Mesothelial cell of epicardium (in vitro differentiated cells): ENCODE results near the gene AKT1. TPM values are rescaled to one million over a fixed set of nuclear protein-coding genes. Genes with fewer than 3 reads are reported as not detected.
"Not testable (repeated sequence)": the region's sequence is repeated elsewhere in the genome, so short reads cannot be mapped to it uniquely, and the experiment has no call there.

Experiments
- DNase-seq, 2 experiments: peaks; one replicate each; pipeline ENCODE4 v3.0.0; 2021; ENCODE audit warnings: low spot score in 2 of 2; ENCODE audit not compliant: unreplicated experiment in 2 of 2
- H3K27ac Mint-ChIP-seq: 2 replicates; pipeline ENCODE4 v1.8.0; 2021; ENCODE audit warnings: mixed read lengths
- H3K27me3 Mint-ChIP-seq: 2 replicates; pipeline ENCODE4 v1.8.0; 2021; ENCODE audit warnings: low read depth, mixed read lengths
- H3K36me3 Mint-ChIP-seq: 2 replicates; pipeline ENCODE4 v1.8.0; 2021; ENCODE audit warnings: mixed read lengths
- H3K4me1 Mint-ChIP-seq: 2 replicates; pipeline ENCODE4 v1.8.0; 2021; ENCODE audit warnings: mixed read lengths
- H3K4me3 Mint-ChIP-seq: 2 replicates; pipeline ENCODE4 v1.8.0; 2021; ENCODE audit warnings: mild to moderate bottlenecking, moderate library complexity, mixed read lengths
- H3K9me3 Mint-ChIP-seq: 2 replicates; pipeline ENCODE4 v1.8.0; 2021; ENCODE audit warnings: mixed read lengths
- CTCF ChIP-seq: fragments of 200-600 bp; sonication (generic); IDR thresholded peaks from one replicate; pipeline ENCODE4 v1.5.0; 2021; ENCODE audit warnings: antibody characterized with exemption; ENCODE audit not compliant: unreplicated experiment
- total RNA-seq: library from RNA; stranded (reverse); gene quantifications from 3 replicates; pipeline ENCODE4 v1.2.1, GENCODE V29; 2021

Gene AKT1
- total RNA-seq, 1 donor from 2014 or later, result 122 TPM

- Mint-ChIP-seq H3K4me1 (peaks cover 15% of the 10 kb centered on the region), H3K27ac (no peak overlapping the region), H3K36me3 (no peaks in the 10 kb centered on the region), H3K27me3 (peaks cover 84% of the 10 kb centered on the region), H3K4me3 (no peak overlapping the region), H3K9me3 (no peaks in the 10 kb centered on the region)
- no peak for DNase-seq
- no peak for TF ChIP-seq CTCF
Measured at GRCh38 chr14:104841730-104842129, 46.2 kb upstream of the AKT1 start.

GRCh38 chr14:104836171-104836935 lies 40.8 kb upstream of the AKT1 start:
- not testable (repeated sequence) for DNase-seq, H3K27ac Mint-ChIP-seq, H3K9me3 Mint-ChIP-seq, H3K4me1 Mint-ChIP-seq, H3K4me3 Mint-ChIP-seq, H3K36me3 Mint-ChIP-seq
- H3K27me3 Mint-ChIP-seq, result peaks cover 34% of the 10 kb centered on the region

GRCh38 chr14:104830781-104831180 lies 35.2 kb upstream of the AKT1 start:
- H3K4me1 Mint-ChIP-seq, result peaks cover 9% of the 10 kb centered on the region
- no peak for DNase-seq
- H3K36me3 Mint-ChIP-seq, result no peaks in the 10 kb centered on the region
- TF ChIP-seq CTCF, result no peak
- H3K27me3 Mint-ChIP-seq, result peaks cover 1% of the 10 kb centered on the region
- H3K27ac Mint-ChIP-seq, result no peak overlapping the region
- H3K9me3 Mint-ChIP-seq, result no peaks in the 10 kb centered on the region
- H3K4me3 Mint-ChIP-seq, result no peak overlapping the region

- peak; percentile 46 for TF ChIP-seq CTCF
Measured at GRCh38 chr14:104827177-104828055, 31.9 kb upstream of the AKT1 start.

GRCh38 chr14:104826861-104827176 lies 31.3 kb upstream of the AKT1 start:
- Mint-ChIP-seq H3K27me3 (peaks cover 20% of the 10 kb centered on the region), H3K9me3 (peaks cover 7% of the 10 kb centered on the region), H3K27ac (peak overlapping the region; percentile 17), H3K4me1 (peaks cover 12% of the 10 kb centered on the region), H3K36me3 (no peaks in the 10 kb centered on the region), H3K4me3 (peak overlapping the region; percentile 70)
- no peak for TF ChIP-seq CTCF
- no peak for DNase-seq

More at GRCh38 chr14:104827177-104828055, 31.9 kb upstream of the AKT1 start:
- Mint-ChIP-seq H3K36me3 (no peaks in the 10 kb centered on the region), H3K27ac (peak overlapping the region; percentile 39), H3K9me3 (peaks cover 7% of the 10 kb centered on the region), H3K27me3 (peaks cover 20% of the 10 kb centered on the region), H3K4me3 (peak overlapping the region; percentile 70), H3K4me1 (peaks cover 12% of the 10 kb centered on the region)
- DNase-seq, result peak in 1 of 2 experiments; percentile 57
